ENCODE data around the gene SREBF1.

SREBF1 gene

DNA sequence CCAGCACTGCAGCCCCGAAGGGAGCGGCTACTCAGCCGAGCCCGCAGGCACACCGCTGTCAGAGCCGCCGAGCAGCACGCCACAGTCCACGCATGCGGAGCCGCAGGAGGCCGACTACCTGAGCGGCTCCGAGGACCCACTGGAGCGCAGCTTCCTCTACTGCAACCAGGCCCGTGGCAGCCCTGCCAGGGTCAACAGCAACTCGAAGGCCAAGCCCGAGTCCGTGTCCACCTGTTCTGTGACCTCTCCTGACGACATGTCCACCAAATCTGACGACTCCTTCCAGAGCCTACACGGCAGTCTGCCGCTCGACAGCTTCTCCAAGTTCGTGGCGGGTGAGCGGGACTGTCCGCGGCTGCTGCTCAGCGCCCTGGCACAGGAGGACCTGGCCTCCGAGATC is 42.4 kb downstream of the SREBF1 start:
- no peak for DNase-seq (ENCODE audit: low spot score)

GRCh38 chr17:17793378-17794214 is 43.2 kb downstream of the SREBF1 start:
- no peak for DNase-seq (ENCODE audit: low spot score)

- DNase-seq (ENCODE audit: low spot score) = no peak
These were observed 44.0 kb downstream of the SREBF1 start for GRCh38 chr17:17792551-17793377.

GRCh38 chr17:17792037-17792550 is 44.7 kb downstream of the SREBF1 start:
- no peak for DNase-seq (ENCODE audit: low spot score)

- no peak for DNase-seq (ENCODE audit: low spot score)
These were observed 45.9 kb downstream of the SREBF1 start for GRCh38 chr17:17790637-17791464.

- no peak for DNase-seq (ENCODE audit: low spot score)
These were observed 46.8 kb downstream of the SREBF1 start for GRCh38 chr17:17789828-17790636.

DNA sequence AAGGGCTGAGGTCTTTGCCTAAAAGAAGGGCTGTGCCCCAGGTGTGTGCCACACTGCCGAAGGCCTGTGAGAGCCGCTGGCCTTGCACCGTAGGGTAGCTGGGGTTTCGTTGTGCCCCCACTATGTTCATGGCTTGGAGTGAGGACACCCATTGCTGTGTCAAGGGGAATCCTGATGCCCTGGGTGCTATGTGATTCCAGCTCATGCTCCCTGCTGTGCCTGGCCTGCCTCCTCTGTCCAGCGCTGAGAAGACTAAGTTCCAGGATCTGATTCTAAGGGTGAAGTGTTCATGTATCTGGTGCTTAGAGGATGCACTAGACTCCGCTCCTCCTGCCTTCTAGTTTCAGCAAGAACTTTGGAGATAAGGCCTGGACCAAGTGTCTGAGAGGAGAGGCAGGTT is 47.4 kb downstream of the SREBF1 start:
- no peak for DNase-seq (ENCODE audit: low spot score)

DNA sequence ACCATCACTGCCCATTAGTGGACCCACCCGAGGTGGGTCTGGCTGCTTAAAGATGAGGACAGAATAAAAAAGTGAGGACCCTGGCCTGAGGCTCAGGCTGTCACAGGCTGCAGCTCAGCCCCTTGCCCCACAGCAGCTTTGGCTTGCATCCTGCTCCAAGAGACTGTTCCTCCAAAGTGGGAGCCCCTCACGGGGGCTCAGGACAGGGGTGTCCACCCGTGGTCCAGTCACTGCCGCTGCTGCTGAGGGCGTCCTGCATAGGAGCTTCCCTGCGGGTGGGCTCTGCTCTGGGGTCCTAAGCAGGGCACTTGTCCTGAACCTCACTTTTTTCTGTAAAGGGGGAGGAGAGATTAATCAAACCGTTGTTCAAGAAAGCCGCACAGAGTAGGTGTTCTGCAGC is 47.8 kb downstream of the SREBF1 start:
- DNase-seq (ENCODE audit: low spot score) = no peak

GRCh38 chr17:17787568-17787967 is 49.2 kb downstream of the SREBF1 start:
- DNase-seq (ENCODE audit: low spot score) = no peak

GRCh38 chr17:17786998-17787397 is 49.8 kb downstream of the SREBF1 start:
- DNase-seq (ENCODE audit: low spot score) = no peak

- DNase-seq (ENCODE audit: low spot score) = no peak
These were observed 51.4 kb downstream of the SREBF1 start for GRCh38 chr17:17785407-17785806.

DNA sequence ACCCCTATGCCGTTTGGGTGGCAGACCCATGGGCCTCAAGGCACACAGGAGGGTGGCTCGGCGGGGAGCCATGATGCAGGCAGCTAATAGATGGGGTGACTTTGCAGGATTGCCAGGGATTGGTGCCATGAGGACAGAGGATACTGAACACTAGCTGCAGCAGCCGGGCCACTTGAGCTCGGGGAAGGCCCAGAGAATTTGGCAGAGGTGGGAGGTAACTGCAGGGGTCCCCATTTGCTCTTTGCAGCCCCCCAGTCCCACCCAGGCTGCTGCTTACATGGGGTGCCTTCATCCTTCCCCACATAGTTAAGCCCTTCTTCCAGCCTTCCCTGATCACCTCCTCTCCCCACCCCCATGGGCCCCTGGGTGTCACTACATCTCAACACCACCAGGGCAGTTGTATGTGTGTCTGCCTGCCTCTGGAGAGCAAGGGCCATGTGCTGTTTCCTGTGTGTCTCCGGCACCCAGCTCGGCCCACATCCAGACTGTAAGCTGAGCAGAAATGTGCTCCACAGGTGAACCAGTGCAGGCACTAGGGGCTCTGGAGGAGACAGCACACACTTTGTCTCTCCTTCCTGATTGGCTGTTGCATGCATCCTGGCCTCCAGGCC is 52.0 kb downstream of the SREBF1 start:
- no peak for DNase-seq (ENCODE audit: low spot score)

DNA sequence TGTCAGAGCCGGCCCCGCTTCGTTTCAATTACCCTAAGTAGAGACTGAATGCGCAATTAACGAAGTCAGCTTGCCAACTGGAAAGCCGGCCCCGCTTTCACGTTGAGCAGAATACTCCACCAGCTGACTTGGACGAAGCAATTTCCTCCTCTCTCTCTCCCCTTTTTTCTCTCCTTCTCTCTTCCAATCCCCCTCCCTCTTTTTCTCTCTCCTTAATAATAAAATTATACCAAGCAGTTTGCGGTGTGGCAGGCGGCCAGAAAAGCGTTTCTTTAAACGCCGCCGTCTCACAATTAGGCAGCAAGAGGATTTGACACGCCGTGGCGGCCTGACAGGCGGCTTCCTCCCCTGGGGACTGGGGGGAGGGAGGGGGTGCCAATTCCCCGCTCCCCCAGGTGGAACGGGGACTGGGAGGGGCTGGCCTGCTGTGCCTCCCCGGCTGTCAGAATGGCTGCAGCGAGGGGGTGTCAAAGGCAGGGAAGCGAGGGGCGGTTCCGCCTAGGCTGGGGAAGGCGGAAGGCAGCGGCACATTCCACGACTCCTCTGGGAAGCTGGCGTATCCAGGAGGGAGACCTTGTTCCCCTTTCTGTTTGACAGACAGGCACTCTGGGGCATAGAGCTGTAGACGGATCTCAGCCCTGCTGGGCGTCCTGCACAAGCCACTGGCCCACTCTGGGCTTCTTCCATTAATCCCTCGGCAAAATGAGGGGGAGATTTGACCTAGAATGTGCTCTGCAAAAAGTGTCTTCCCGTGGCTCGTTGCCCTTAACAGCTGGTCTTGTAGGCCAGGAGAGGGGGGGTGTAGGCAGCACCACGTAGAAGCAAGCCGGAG is 52.7 kb downstream of the SREBF1 start:
- peak; percentile 87 for DNase-seq (ENCODE audit: low spot score)

DNA sequence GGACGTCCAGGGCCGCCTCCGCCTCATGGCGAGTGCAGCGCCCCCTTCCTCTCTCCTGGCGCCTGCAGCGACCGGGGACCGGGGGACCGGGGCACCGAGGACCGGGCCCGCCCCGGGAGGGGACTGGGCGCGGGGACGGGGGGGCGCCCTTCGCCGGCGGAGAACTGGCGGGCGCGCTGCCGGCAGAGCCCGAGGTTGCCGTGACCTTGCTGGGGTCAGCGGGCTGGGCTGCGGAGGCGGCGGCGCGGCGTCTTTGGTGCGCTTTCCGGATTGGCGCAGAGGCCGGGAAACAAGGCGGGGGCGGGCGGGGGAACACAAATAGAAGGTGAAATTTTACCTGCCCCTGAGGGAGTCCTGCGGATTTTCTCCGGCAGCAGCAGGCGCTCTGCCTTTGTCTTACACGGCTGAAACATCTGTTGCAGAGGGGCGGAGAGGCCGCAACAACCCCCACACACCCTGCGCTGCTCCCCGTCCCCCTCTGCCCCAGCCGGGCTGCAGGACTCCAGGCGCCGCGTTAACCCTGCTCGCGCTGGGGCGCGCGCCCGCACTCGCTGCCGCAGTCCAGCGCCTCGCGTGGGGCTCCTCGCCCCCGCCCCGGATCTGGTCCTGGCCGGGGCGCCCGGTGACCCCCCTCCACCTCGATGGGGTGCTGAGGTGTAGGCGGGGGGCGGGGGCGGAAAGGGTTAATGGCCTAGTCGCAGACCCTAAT is 53.5 kb downstream of the SREBF1 start:
- DNase-seq (ENCODE audit: low spot score) = peak; percentile 88

DNA sequence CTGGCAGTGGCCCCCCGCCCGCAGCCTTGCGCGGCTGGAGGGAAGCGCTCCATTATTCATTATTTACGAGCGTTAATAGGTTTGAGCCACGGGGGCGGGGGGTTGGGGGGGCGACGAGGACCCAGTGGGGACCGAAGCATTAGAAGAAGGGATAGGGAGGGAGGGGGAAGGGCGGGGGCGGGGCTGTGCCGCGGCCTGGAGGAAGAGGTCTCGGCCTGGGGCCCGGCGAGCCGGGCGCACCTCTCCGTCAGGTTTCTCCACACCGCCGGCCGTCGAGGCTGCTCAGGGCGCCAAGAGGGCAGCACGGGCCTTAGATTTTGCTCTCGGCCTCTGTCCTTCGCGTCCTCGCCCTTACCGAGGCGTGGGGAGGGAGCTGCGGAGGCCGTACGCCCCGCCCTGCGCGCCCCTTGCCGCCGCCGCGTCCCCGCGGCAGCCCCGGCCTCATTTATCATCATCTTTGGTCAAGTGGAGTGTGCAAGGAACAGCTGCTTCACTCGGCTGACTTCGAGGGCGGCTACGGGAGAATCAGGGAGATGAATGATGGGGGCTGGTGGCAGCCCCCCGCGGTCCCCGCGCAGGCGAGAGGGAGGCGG is 54.2 kb downstream of the SREBF1 start:
- peak; percentile 81 for DNase-seq (ENCODE audit: low spot score)

GRCh38 chr17:17781591-17782496 is 54.9 kb downstream of the SREBF1 start:
- peak; percentile 79 for DNase-seq (ENCODE audit: low spot score)

DNA sequence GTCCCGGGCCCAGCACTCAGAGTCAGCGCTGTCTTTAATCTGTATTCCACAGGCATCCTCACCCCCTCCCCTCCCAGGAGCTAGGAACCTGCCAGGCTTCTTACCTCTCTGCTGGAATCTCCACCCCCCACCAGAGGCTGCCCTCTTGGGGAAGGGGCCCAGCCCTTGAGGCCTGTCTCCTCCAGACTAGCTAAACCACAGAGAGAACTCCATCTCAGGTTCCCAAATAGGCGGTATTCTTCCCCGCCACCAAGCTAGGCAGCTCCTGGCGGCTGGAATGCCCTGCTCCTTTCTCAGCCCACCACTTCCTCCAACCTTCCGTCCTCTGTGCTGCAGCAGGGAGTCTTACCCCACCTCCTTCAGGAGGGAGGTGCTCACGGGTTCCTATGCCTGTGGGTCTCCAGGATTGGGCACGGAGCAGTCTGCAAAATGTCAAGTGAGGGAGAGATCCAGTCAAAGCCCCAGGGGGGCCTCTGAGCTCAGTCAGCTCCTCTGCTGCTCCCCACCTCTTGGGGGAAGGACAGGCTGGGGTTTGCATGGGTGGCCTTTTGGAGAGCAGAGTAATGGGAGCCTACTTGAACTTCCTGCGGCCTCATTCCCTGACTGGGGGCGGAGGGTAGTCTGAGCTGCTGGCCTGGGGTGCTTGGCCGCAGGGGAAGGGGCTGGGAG is 55.7 kb downstream of the SREBF1 start:
- DNase-seq (ENCODE audit: low spot score) = peak; percentile 86
